SK-N-SH (cell line): ENCODE data around the gene GYG1. TPM values are rescaled to one million over a fixed set of nuclear protein-coding genes. Genes with fewer than 3 reads are reported as not detected.

Source experiments
- CTCF ChIA-PET: fragments of 300-600, 350-600 bp; formaldehyde crosslinking; extraction: SDS; loops from one replicate; lab custom pipeline; 2021; lab: Yijun Ruan, JAX
- POLR2A ChIA-PET: fragments of 350-600 bp; sonication (Branson Sonifier 250); formaldehyde crosslinking; extraction: SDS; loops from one replicate; lab custom pipeline; 2020; ENCODE audit warnings: antibody characterized with exemption, inconsistent platforms; lab: Yijun Ruan, JAX
- DNase-seq: peaks from one replicate; pipeline ENCODE4 v3.0.0; 2012
- H2AFZ ChIP-seq: fragments of 200-600 bp; sonication (generic); 2 replicates; pipeline ENCODE4 v1.8.1; 2016; ENCODE audit warnings: antibody characterized with exemption, mild to moderate bottlenecking, low read depth
- H3F3A ChIP-seq: fragments of 200-600 bp; sonication (generic); replicated peaks from 2 replicates; pipeline ENCODE3; 2016; ENCODE audit warnings: antibody characterized with exemption, mild to moderate bottlenecking; ENCODE audit not compliant: insufficient read depth
- H3K27ac ChIP-seq, 2 experiments: fragments of 200-500 bp in 1 of 2; fragments of 200-600 bp in 1 of 2; sonication (Bioruptor generic) in 1 of 2; sonication (generic), shearing (Covaris generic) in 1 of 2; 2 replicates each; pipeline versions ENCODE4 v1.5.1 to v1.6.1; 2014 to 2016; ENCODE audit warnings: low read depth in 2 of 2, inconsistent platforms in 1 of 2, low read length in 1 of 2, mild to moderate bottlenecking in 1 of 2, mixed read lengths in 1 of 2
- H3K27me3 ChIP-seq: fragments of 200-600 bp; sonication (generic), shearing (Covaris generic); 2 replicates; pipeline ENCODE4 v1.6.1; 2016; ENCODE audit warnings: mixed run types; ENCODE audit not compliant: insufficient read depth
- H3K36me3 ChIP-seq, 2 experiments: fragments of 200-500 bp in 1 of 2; fragments of 200-600 bp in 1 of 2; sonication (Bioruptor generic) in 1 of 2; sonication (generic) in 1 of 2; replicated peaks in 1 of 2; 2 replicates each; pipeline versions ENCODE3 to v1.5.1; 2014 to 2016; ENCODE audit warnings: low read length in 1 of 2, mild to moderate bottlenecking in 1 of 2; ENCODE audit not compliant: insufficient read depth in 2 of 2, control insufficient read depth in 1 of 2
- H3K4me1 ChIP-seq, 2 experiments: fragments of 200-500 bp in 1 of 2; fragments of 200-600 bp in 1 of 2; sonication (Bioruptor generic) in 1 of 2; sonication (generic), shearing (Covaris generic) in 1 of 2; 2 replicates each; pipeline versions ENCODE4 v1.5.1 to v1.6.1; 2014 to 2016; ENCODE audit warnings: low read depth in 1 of 2, low read length in 1 of 2, mixed run types in 1 of 2; ENCODE audit not compliant: insufficient read depth in 2 of 2, control insufficient read depth in 1 of 2
- H3K4me2 ChIP-seq: fragments of 200-600 bp; sonication (generic), shearing (Covaris generic); 2 replicates; pipeline ENCODE4 v1.6.1; 2017; ENCODE audit warnings: mixed run types
- H3K4me3 ChIP-seq, 2 experiments: fragments of 200-500 bp in 1 of 2; fragments of 200-600 bp in 1 of 2; sonication (Bioruptor generic) in 1 of 2; sonication (generic), shearing (Covaris generic) in 1 of 2; 2 replicates each; pipeline versions ENCODE4 v1.5.1 to v1.8.1; 2014 to 2016; ENCODE audit warnings: low read depth in 2 of 2, inconsistent platforms in 1 of 2, low read length in 1 of 2, mild to moderate bottlenecking in 1 of 2, mixed read lengths in 1 of 2, moderate library complexity in 1 of 2
- H3K79me2 ChIP-seq: fragments of 200-600 bp; sonication (generic); 2 replicates; pipeline ENCODE4 v1.8.1; 2017; ENCODE audit warnings: mild to moderate bottlenecking; ENCODE audit not compliant: insufficient read depth
- H3K9ac ChIP-seq: fragments of 200-600 bp; sonication (generic); 2 replicates; pipeline ENCODE4 v1.6.1; 2017; ENCODE audit warnings: mixed run types
- H3K9me2 ChIP-seq: fragments of 200-600 bp; sonication (generic); 2 replicates; pipeline ENCODE4 v1.6.1; 2017; ENCODE audit warnings: mixed run types
- H3K9me3 ChIP-seq: fragments of 200-600 bp; sonication (generic); 2 replicates; pipeline ENCODE4 v1.6.1; 2017; ENCODE audit warnings: mixed run types, mild to moderate bottlenecking, moderate library complexity
- H4K20me1 ChIP-seq: fragments of 200-600 bp; sonication (generic); 2 replicates; pipeline ENCODE4 v1.6.1; 2017; ENCODE audit warnings: mild to moderate bottlenecking, mixed run types; ENCODE audit not compliant: insufficient read depth
- CTCF ChIP-seq: fragments of 200-600 bp; sonication (generic); IDR thresholded peaks from 2 replicates; pipeline ENCODE4 v1.6.1; 2017; ENCODE audit warnings: antibody characterized with exemption, mild to moderate bottlenecking, moderate library complexity
- ELF1 ChIP-seq: IDR thresholded peaks from 2 replicates; pipeline ENCODE4 v1.4.0; 2012
- FOSL2 ChIP-seq: IDR thresholded peaks from 2 replicates; pipeline ENCODE4 v1.4.0; 2012; ENCODE audit warnings: low read depth, mild to moderate bottlenecking, moderate library complexity, borderline replicate concordance
- FOXM1 ChIP-seq: IDR thresholded peaks from 2 replicates; pipeline ENCODE4 v1.4.0; 2012; ENCODE audit warnings: low read depth, mild to moderate bottlenecking
- GABPA ChIP-seq: IDR thresholded peaks from 2 replicates; pipeline ENCODE4 v1.4.0; 2012; ENCODE audit warnings: low read depth, mild to moderate bottlenecking
- GATA2 ChIP-seq: sonication (generic); formaldehyde crosslinking; IDR thresholded peaks from 2 replicates; pipeline ENCODE4 v1.5.0; 2020; ENCODE audit warnings: mild to moderate bottlenecking, missing genetic modification reagents
- MEF2A ChIP-seq: IDR thresholded peaks from 2 replicates; pipeline ENCODE4 v1.4.0; 2012; ENCODE audit warnings: low read depth, borderline replicate concordance
- MXI1 ChIP-seq: IDR thresholded peaks from 2 replicates; pipeline ENCODE4 v1.6.1; 2012; ENCODE audit warnings: mild to moderate bottlenecking, low read depth, low read length, improper control_type of control experiment
- NRF1 ChIP-seq: IDR thresholded peaks from 2 replicates; pipeline ENCODE4 v1.6.1; 2012; ENCODE audit warnings: low read depth, mild to moderate bottlenecking, low read length
- RFX5 ChIP-seq: IDR thresholded peaks from 2 replicates; pipeline ENCODE4 v1.6.1; 2012; ENCODE audit warnings: mild to moderate bottlenecking, improper control_type of control experiment, low read length
- RXRA ChIP-seq: IDR thresholded peaks from 2 replicates; pipeline ENCODE4 v1.4.0; 2012; ENCODE audit warnings: low read depth, mild to moderate bottlenecking, borderline replicate concordance
- SIN3A ChIP-seq: IDR thresholded peaks from 2 replicates; pipeline ENCODE4 v1.6.1; 2012; ENCODE audit warnings: low read depth, mild to moderate bottlenecking, low read length, moderate library complexity, borderline replicate concordance
- TAF1 ChIP-seq: IDR thresholded peaks from 2 replicates; pipeline ENCODE4 v1.6.1; 2012; ENCODE audit warnings: low read depth, mild to moderate bottlenecking, low read length, moderate library complexity, borderline replicate concordance
- TCF12 ChIP-seq: IDR thresholded peaks from 2 replicates; pipeline ENCODE4 v1.4.0; 2012
- TEAD4 ChIP-seq: IDR thresholded peaks from 2 replicates; pipeline ENCODE4 v1.4.0; 2012; ENCODE audit warnings: mild to moderate bottlenecking, borderline replicate concordance; ENCODE audit not compliant: insufficient read depth
- USF2 ChIP-seq: fragments of 150-350 bp; IDR thresholded peaks from 2 replicates; pipeline ENCODE4 v1.6.1; 2017; ENCODE audit warnings: antibody characterized with exemption, low read length, low read depth, borderline replicate concordance
- WGBS: methylation state at CpG from one replicate; pipeline ENCODE4 v1.1.6; 2017; ENCODE audit warnings: low lambda C conversion rate; 5-methylcytosine and 5-hydroxymethylcytosine counted together
- polyA plus RNA-seq, 3 experiments: library from polyadenylated mRNA; depleted of rRNA; stranded (reverse); fragments of >200 nt; gene quantifications; 2 replicates each; pipeline ENCODE4 v1.2.3, GENCODE V29; 2012
- TF ChIP-seq, protein P1 (sequence below): IDR thresholded peaks from 2 replicates; pipeline ENCODE4 v1.4.0; 2012; ENCODE audit warnings: low read depth, borderline replicate concordance
- TF ChIP-seq, protein P2 (sequence below): IDR thresholded peaks from 2 replicates; pipeline ENCODE4 v1.4.0; 2012; ENCODE audit warnings: low read depth, borderline replicate concordance

Gene GYG1
- polyA plus RNA-seq, 1 of the 3 experiments (the other 2 are of a cell fraction), result 16.8 TPM

DNA sequence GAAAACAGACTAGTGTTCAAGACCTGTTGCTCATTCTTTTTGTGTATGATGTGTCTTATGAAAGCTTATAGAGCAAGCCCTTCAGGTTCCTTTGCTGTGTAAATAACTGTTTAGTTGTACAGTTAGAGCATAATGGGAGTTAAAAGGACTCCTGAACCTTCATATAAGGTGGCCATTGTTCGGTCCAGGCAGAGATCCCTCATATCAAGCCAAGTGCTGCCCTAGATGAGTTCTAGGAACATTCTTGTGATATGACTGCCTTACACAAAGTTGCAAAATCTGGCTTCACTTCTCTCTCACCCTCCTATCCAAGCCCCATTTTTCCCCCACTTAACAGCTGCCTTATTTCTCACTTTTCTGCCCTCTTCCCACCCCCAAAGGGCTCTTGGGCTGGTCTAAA lies 26.9 kb downstream of the GYG1 start (continued):
- no peak for TF ChIP-seq USF2
- TF ChIP-seq SIN3A, result no peak
- no peak for TF ChIP-seq GABPA
- TF ChIP-seq TEAD4, result no peak
- TF ChIP-seq, protein P1, sequence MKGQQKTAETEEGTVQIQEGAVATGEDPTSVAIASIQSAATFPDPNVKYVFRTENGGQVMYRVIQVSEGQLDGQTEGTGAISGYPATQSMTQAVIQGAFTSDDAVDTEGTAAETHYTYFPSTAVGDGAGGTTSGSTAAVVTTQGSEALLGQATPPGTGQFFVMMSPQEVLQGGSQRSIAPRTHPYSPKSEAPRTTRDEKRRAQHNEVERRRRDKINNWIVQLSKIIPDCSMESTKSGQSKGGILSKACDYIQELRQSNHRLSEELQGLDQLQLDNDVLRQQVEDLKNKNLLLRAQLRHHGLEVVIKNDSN, result no peak
- TF ChIP-seq NRF1, result no peak
- TF ChIP-seq MXI1, result no peak
- TF ChIP-seq, all 33 proteins: peak for 0

DNA sequence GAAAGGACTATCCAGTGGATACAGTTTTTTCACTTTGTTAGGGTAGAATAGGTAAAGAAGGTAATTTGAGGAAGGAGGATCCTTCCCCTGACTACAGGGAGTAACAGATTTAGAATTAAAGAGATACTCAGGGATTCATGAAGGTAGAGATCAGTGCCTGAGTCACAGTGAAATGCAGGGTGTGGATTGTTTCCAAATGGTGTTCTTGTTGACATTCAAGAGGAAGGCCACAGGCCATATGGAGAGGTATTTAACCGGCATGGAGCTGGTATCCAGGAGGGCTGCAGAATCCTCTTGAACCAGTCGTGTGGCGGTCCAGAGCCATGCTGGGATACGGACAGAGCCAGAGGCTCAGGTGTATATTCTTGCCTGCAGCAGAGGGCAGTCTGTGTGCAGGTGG lies 28.2 kb downstream of the GYG1 start:
- peak overlapping the region in 1 of 2 experiments; percentile 34; a peak in 2 of 4 replicates for H3K27ac ChIP-seq
- peak overlapping the region; percentile 12; the same call in 1 of the 2 replicates for H3K4me2 ChIP-seq
- ChIA-PET CTCF (no interaction called here), POLR2A (no interaction called here)
- H3K9me2 ChIP-seq, result no peaks in the 10 kb centered on the region
- H3K4me1 ChIP-seq, result peaks cover 0 to 51% of the 10 kb centered on the region in 2 experiments; a peak in 2 of 4 replicates
- H3K4me3 ChIP-seq, result no peak overlapping the region
- peaks cover 7 to 11% of the 10 kb centered on the region in 2 experiments for H3K36me3 ChIP-seq
- peaks cover under 1% of the 10 kb centered on the region; the same call in 1 of the 2 replicates for H3K9me3 ChIP-seq
- H2AFZ ChIP-seq, result no peak overlapping the region
- peaks cover 33% of the 10 kb centered on the region for H3F3A ChIP-seq
- no peaks in the 10 kb centered on the region for H3K79me2 ChIP-seq
- H3K27me3 ChIP-seq, result no peaks in the 10 kb centered on the region
- no peak for DNase-seq
- no peak overlapping the region for H3K9ac ChIP-seq
- 97% methylated on average over 4 of the region's 4 CpGs for WGBS
- no peak for TF ChIP-seq MXI1
- no peak for TF ChIP-seq TEAD4
- no peak for TF ChIP-seq TAF1
- no peak for TF ChIP-seq FOXM1
- TF ChIP-seq TCF12, result no peak
- no peak for TF ChIP-seq ELF1
- TF ChIP-seq, protein P2, sequence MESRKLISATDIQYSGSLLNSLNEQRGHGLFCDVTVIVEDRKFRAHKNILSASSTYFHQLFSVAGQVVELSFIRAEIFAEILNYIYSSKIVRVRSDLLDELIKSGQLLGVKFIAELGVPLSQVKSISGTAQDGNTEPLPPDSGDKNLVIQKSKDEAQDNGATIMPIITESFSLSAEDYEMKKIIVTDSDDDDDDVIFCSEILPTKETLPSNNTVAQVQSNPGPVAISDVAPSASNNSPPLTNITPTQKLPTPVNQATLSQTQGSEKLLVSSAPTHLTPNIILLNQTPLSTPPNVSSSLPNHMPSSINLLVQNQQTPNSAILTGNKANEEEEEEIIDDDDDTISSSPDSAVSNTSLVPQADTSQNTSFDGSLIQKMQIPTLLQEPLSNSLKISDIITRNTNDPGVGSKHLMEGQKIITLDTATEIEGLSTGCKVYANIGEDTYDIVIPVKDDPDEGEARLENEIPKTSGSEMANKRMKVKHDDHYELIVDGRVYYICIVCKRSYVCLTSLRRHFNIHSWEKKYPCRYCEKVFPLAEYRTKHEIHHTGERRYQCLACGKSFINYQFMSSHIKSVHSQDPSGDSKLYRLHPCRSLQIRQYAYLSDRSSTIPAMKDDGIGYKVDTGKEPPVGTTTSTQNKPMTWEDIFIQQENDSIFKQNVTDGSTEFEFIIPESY, result no peak
- TF ChIP-seq GATA2 (CRISPR knock-in tag), result no peak
- no peak for TF ChIP-seq RFX5
- no peak for TF ChIP-seq FOSL2
- TF ChIP-seq MEF2A, result no peak
- TF ChIP-seq USF2, result no peak
- no peak for TF ChIP-seq CTCF
- TF ChIP-seq RXRA, result no peak
- no peaks in the 10 kb centered on the region for H4K20me1 ChIP-seq
